Mesenchymal stem cell (in vitro differentiated cells and primary cell): ENCODE measurements around the gene KIAA0513.

Experiments
- DNase-seq: peaks from one replicate; pipeline ENCODE4 v3.0.0-alpha.2; 2013
- H2AFZ ChIP-seq: one replicate; pipeline ENCODE4 v1.6.1; 2013; ENCODE audit warnings: low read depth, mild to moderate bottlenecking, control low read depth, inconsistent platforms, low read length, moderate library complexity
- H2AK5ac ChIP-seq: 2 replicates; pipeline ENCODE4 v1.6.1; 2013; ENCODE audit warnings: low read length, moderate library complexity, mild to moderate bottlenecking, inconsistent platforms; ENCODE audit not compliant: severe bottlenecking
- H2BK120ac ChIP-seq: one replicate; pipeline ENCODE4 v1.6.1; 2013; ENCODE audit warnings: low read depth, mild to moderate bottlenecking, inconsistent platforms, low read length, moderate library complexity
- H2BK12ac ChIP-seq, 2 experiments: one replicate each; pipeline ENCODE4 v1.6.1; 2013; ENCODE audit warnings: inconsistent platforms in 2 of 2, low read length in 2 of 2, mild to moderate bottlenecking in 2 of 2, moderate library complexity in 2 of 2, control low read depth in 1 of 2
- H2BK15ac ChIP-seq: one replicate; pipeline ENCODE4 v1.6.1; 2013; ENCODE audit warnings: mild to moderate bottlenecking, low read depth, inconsistent platforms; ENCODE audit not compliant: poor library complexity, severe bottlenecking
- H2BK5ac ChIP-seq: 2 replicates; pipeline ENCODE4 v1.6.1; 2013; ENCODE audit warnings: low read depth, mild to moderate bottlenecking, low read length, control low read depth, inconsistent platforms; ENCODE audit not compliant: poor library complexity, severe bottlenecking
- H3K14ac ChIP-seq, 2 experiments: one replicate each; pipeline ENCODE4 v1.6.1; 2013; ENCODE audit warnings: inconsistent platforms in 2 of 2, low read length in 2 of 2, control low read depth in 1 of 2, mild to moderate bottlenecking in 1 of 2, moderate library complexity in 1 of 2
- H3K18ac ChIP-seq, 2 experiments: one replicate each; pipeline ENCODE4 v1.6.1; 2013; ENCODE audit warnings: inconsistent platforms in 2 of 2, low read length in 2 of 2, control low read depth in 1 of 2, low read depth in 1 of 2, mild to moderate bottlenecking in 1 of 2
- H3K23ac ChIP-seq, 2 experiments: one replicate each; pipeline ENCODE4 v1.6.1; 2013; ENCODE audit warnings: inconsistent platforms in 2 of 2, low read length in 2 of 2, mild to moderate bottlenecking in 2 of 2, moderate library complexity in 2 of 2, control low read depth in 1 of 2
- H3K27ac ChIP-seq: 2 replicates; pipeline ENCODE4 v1.5.1; 2013; ENCODE audit warnings: mild to moderate bottlenecking, moderate library complexity, low read length, control low read depth, inconsistent platforms; ENCODE audit not compliant: poor library complexity, severe bottlenecking
- H3K27me3 ChIP-seq, 2 experiments: 2 replicates each; pipeline versions ENCODE4 v1.6.1 to v1.7.0; 2013; ENCODE audit warnings: low read length in 2 of 2, mild to moderate bottlenecking in 2 of 2, moderate library complexity in 2 of 2, control low read depth in 1 of 2, inconsistent platforms in 1 of 2; ENCODE audit not compliant: control insufficient read depth in 1 of 2, insufficient read depth in 1 of 2
- H3K36me3 ChIP-seq, 2 experiments: 2 replicates each; pipeline versions ENCODE4 v1.6.1 to v1.7.0; 2013; ENCODE audit warnings: low read length in 2 of 2, control low read depth in 1 of 2, inconsistent platforms in 1 of 2, low read depth in 1 of 2, mild to moderate bottlenecking in 1 of 2; ENCODE audit not compliant: insufficient read depth in 2 of 2, control insufficient read depth in 1 of 2
- H3K4ac ChIP-seq, 2 experiments: one replicate each; pipeline ENCODE4 v1.6.1; 2013; ENCODE audit warnings: inconsistent platforms in 2 of 2, low read length in 2 of 2, mild to moderate bottlenecking in 2 of 2, moderate library complexity in 2 of 2, control low read depth in 1 of 2, low read depth in 1 of 2
- H3K4me1 ChIP-seq: 2 replicates; pipeline ENCODE4 v1.6.1; 2013; ENCODE audit warnings: low read depth, low read length, control low read depth; ENCODE audit not compliant: control insufficient read depth, insufficient read depth
- H3K4me2 ChIP-seq: 2 replicates; pipeline ENCODE4 v1.6.1; 2013; ENCODE audit warnings: low read length, mild to moderate bottlenecking, inconsistent platforms; ENCODE audit not compliant: poor library complexity, severe bottlenecking
- H3K4me3 ChIP-seq, 2 experiments: 2 replicates each; pipeline versions ENCODE4 v1.5.1 to v1.7.0; 2013; ENCODE audit warnings: low read length in 2 of 2, mild to moderate bottlenecking in 2 of 2, control low read depth in 1 of 2, low read depth in 1 of 2; ENCODE audit not compliant: insufficient read depth in 1 of 2
- H3K79me1 ChIP-seq: replicated peaks from 2 replicates; pipeline ENCODE4 v1.6.1; 2013; ENCODE audit warnings: mild to moderate bottlenecking, control low read depth, low read length, inconsistent platforms; ENCODE audit not compliant: poor library complexity, severe bottlenecking
- H3K9ac ChIP-seq: 2 replicates; pipeline ENCODE4 v1.7.0; 2013; ENCODE audit warnings: mild to moderate bottlenecking, low read length, moderate library complexity
- H3K9me3 ChIP-seq: 2 replicates; pipeline ENCODE4 v1.7.0; 2013; ENCODE audit warnings: mild to moderate bottlenecking, low read length; ENCODE audit not compliant: control insufficient read depth
- H4K8ac ChIP-seq: one replicate; pipeline ENCODE4 v1.6.1; 2013; ENCODE audit warnings: inconsistent platforms, mild to moderate bottlenecking, low read length, moderate library complexity
- H4K91ac ChIP-seq: one replicate; pipeline ENCODE4 v1.6.1; 2013; ENCODE audit warnings: mild to moderate bottlenecking, low read length, inconsistent platforms
- WGBS: methylation state at CpG from one replicate; pipeline ENCODE4 v1.1.7; 2013; ENCODE audit warnings: mixed read lengths; 5-methylcytosine and 5-hydroxymethylcytosine counted together

KIAA0513 gene

DNA sequence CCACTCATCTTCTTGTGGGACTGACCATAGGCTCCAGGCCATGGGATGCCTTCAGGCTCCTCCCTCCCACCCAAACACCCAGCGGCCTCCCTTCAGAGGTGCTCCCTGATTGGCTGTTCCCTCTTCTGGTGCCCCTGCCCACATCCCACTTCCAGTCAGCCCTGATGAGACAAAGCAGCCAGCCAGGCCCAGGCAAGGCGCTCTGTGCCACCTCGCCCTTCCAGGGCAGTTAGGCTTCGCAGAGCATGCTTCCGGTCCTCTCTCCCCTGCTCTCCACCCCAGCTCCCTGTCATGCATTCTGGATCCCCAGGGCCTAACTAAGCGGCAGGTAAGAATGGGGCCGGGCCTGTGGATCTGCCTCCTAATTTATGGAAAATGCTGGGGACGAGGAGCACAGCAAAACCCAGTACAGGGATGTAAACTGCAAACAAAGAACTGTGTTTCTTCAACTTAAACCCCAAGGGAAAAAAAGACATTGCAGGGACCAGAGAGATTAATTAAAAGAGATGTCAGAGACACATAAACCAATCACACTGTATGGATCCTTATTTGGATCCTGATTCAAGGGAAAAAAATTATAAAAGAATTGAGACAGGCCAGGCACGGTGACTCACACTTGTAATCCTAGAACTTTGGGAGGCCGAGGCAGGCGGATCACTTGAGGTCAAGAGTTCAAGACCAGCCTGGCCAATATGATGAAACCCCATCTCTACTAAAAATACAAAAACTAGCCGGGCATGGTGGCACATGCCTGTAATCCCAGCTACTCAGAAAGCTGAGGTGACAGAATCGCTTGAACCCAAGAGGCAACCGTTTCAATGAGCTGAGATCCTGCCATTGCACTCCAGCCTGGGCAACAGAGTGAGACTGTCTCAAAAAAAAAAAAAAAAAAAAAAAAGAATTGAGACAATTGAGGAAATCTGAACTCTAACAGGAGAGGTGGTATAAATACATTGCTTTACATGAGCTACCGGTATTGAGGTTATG lies 42.2 kb upstream of the KIAA0513 start:
- no peaks in the 10 kb centered on the region for H3K27me3 ChIP-seq
- peak overlapping the region in 1 of 2 experiments; percentile 77 for H3K4ac ChIP-seq
- H3K23ac ChIP-seq: no peak overlapping the region
- H2AK5ac ChIP-seq: peak overlapping the region; percentile 8
- H2BK5ac ChIP-seq: no peak overlapping the region
- peak overlapping the region; percentile 59 for H3K27ac ChIP-seq
- H2BK120ac ChIP-seq: no peak overlapping the region
- no peak overlapping the region for H4K8ac ChIP-seq
- H3K4me2 ChIP-seq: no peak overlapping the region
- peak overlapping the region; percentile 77 for H3K9ac ChIP-seq
- peak overlapping the region; percentile 16 for H4K91ac ChIP-seq
- H3K9me3 ChIP-seq: no peaks in the 10 kb centered on the region
- peak overlapping the region in 1 of 2 experiments; percentile 73 for H3K14ac ChIP-seq
- peak overlapping the region; percentile 55 to 95 for H3K18ac ChIP-seq
- peaks cover 38% of the 10 kb centered on the region for H3K4me1 ChIP-seq
- H3K36me3 ChIP-seq: peaks cover 64 to 75% of the 10 kb centered on the region in 2 experiments
- H2BK15ac ChIP-seq: peak overlapping the region; percentile 87
- peak overlapping the region in 1 of 2 experiments; percentile 55 for H3K4me3 ChIP-seq
- H2AFZ ChIP-seq: no peak overlapping the region
- peak overlapping the region in 1 of 2 experiments; percentile 51 for H2BK12ac ChIP-seq
- 73% methylated on average over 15 of the region's 15 CpGs for WGBS
- peaks cover 52% of the 10 kb centered on the region for H3K79me1 ChIP-seq
- DNase-seq: peak; percentile 82

GRCh38 chr16:84986102-84986501 lies 41.5 kb upstream of the KIAA0513 start:
- no peak overlapping the region for H3K4me2 ChIP-seq
- H3K27ac ChIP-seq: no peak overlapping the region
- H4K91ac ChIP-seq: peak overlapping the region; percentile 74
- peak overlapping the region; percentile 50 to 90 for H3K18ac ChIP-seq
- H3K27me3 ChIP-seq: no peaks in the 10 kb centered on the region
- H3K9ac ChIP-seq: peak overlapping the region; percentile 54
- peak overlapping the region in 1 of 2 experiments; percentile 63 for H3K23ac ChIP-seq
- no peak for DNase-seq
- peaks cover 62 to 75% of the 10 kb centered on the region in 2 experiments for H3K36me3 ChIP-seq
- H2BK5ac ChIP-seq: no peak overlapping the region
- H3K9me3 ChIP-seq: no peaks in the 10 kb centered on the region
- H3K4me3 ChIP-seq: no peak overlapping the region
- H3K14ac ChIP-seq: peak overlapping the region in 1 of 2 experiments; percentile 87
- no peak overlapping the region for H2BK120ac ChIP-seq
- WGBS: 95% methylated on average over 22 of the region's 22 CpGs
- peak overlapping the region; percentile 5 to 24 for H3K4ac ChIP-seq
- peak overlapping the region; percentile 46 for H2BK15ac ChIP-seq
- H3K79me1 ChIP-seq: peaks cover 50% of the 10 kb centered on the region
- no peak overlapping the region for H2AFZ ChIP-seq
- H2BK12ac ChIP-seq: peak overlapping the region; percentile 65 to 91
- peak overlapping the region; percentile 42 for H2AK5ac ChIP-seq
- H3K4me1 ChIP-seq: peaks cover 41% of the 10 kb centered on the region
- peak overlapping the region; percentile 4 for H4K8ac ChIP-seq

DNA sequence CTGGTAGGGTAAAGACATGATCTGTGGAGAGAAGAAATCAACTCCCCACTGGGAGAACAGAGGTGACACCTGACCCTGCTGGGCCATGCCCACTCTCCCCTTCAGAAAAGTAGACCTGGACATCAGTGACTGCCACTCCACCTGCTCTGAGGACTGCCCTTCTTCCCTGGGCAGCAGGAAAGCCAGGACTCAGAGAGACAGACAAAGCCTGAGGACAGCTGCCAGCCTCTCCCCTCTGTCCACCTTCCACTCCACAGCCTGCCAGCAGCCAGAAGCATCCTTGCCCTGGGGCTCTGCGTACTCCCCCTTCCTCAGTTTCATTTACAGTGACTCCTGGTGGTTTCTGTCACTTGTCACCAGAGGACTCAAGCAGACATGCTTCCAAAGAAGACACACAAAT lies 40.7 kb upstream of the KIAA0513 start:
- H2BK5ac ChIP-seq: no peak overlapping the region
- no peak for DNase-seq

More for the DNA sequence above, 40.7 kb upstream of the KIAA0513 start:
- H3K14ac ChIP-seq: no peak overlapping the region
- peak overlapping the region; percentile 26 for H2BK15ac ChIP-seq
- H3K4ac ChIP-seq: no peak overlapping the region
- H2BK12ac ChIP-seq: peak overlapping the region in 1 of 2 experiments; percentile 91
- no peak overlapping the region for H3K18ac ChIP-seq
- H3K4me1 ChIP-seq: peaks cover 38% of the 10 kb centered on the region
- H3K36me3 ChIP-seq: peaks cover 54 to 68% of the 10 kb centered on the region in 2 experiments
- no peak overlapping the region for H3K4me2 ChIP-seq
- peak overlapping the region; percentile 67 for H2AK5ac ChIP-seq
- H3K9me3 ChIP-seq: no peaks in the 10 kb centered on the region
- no peak overlapping the region for H3K9ac ChIP-seq
- H3K27me3 ChIP-seq: no peaks in the 10 kb centered on the region
- no peak overlapping the region for H2AFZ ChIP-seq
- H4K8ac ChIP-seq: peak overlapping the region; percentile 35
- H3K4me3 ChIP-seq: no peak overlapping the region
- H2BK120ac ChIP-seq: no peak overlapping the region
- H4K91ac ChIP-seq: no peak overlapping the region
- peaks cover 45% of the 10 kb centered on the region for H3K79me1 ChIP-seq
- no peak overlapping the region for H3K27ac ChIP-seq
- 100% methylated on average over 1 of the region's 1 CpG for WGBS
- no peak overlapping the region for H3K23ac ChIP-seq
